ENCODE results near the gene CBX3.
A peak's percentile ranks its signal among the peaks of the same experiment; 100 is the strongest.
"Not testable (repeated sequence)": the region's sequence is repeated elsewhere in the genome, so short reads cannot be mapped to it uniquely, and the experiment has no call there.

CBX3 gene
- total RNA-seq, result 110 to 164 (median 111) reads per million in 3 donors

DNA sequence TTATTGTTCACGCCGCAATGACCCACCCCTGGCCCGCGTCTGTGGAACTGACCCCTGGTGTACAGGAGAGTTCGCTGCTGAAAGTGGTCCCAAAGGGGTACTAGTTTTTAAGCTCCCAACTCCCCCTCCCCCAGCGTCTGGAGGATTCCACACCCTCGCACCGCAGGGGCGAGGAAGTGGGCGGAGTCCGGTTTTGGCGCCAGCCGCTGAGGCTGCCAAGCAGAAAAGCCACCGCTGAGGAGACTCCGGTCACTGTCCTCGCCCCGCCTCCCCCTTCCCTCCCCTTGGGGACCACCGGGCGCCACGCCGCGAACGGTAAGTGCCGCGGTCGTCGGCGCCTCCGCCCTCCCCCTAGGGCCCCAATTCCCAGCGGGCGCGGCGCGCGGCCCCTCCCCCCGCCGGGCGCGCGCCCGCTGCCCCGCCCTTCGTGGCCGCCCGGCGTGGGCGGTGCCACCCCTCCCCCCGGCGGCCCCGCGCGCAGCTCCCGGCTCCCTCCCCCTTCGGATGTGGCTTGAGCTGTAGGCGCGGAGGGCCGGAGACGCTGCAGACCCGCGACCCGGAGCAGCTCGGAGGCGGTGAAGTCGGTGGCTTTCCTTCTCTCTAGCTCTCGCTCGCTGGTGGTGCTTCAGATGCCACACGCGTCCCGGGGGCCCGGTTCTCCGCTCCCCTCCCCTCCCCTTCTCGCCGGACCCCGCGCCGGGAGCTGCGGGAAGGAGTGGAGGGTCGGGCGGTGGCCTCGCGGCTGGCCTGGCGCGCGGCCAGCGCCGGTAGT, at the start of gene CBX3:
Gene CBX3 (plus strand): TSS at position 499 of the 772 bp plus-strand sequence. CDS start 1,254 bp downstream, outside the sequence.
- DNase-seq, result peak; percentile 80 to 84 (median 82)
- peaks cover 30% of the 10 kb centered on the region for H3K36me3 ChIP-seq (ENCODE audit: control insufficient read depth, insufficient read depth, low read length)
- H3K4me3 ChIP-seq (ENCODE audit: insufficient read depth, low read depth, low read length, poor library complexity, severe bottlenecking), result peak within 1 kb of the TSS; percentile 99
- peaks cover 31% of the 10 kb centered on the region for H3K4me1 ChIP-seq (ENCODE audit: control insufficient read depth, insufficient read depth, low read length, poor library complexity, severe bottlenecking)
- no peaks in the 10 kb centered on the region for H3K9me3 ChIP-seq (ENCODE audit: control insufficient read depth, low read length)
- H3K27me3 ChIP-seq (replicated peaks; ENCODE audit: control insufficient read depth, insufficient read depth, low read length, poor library complexity, severe bottlenecking), result no peaks in the 10 kb centered on the region
- peak within 1 kb of the TSS; percentile 99 for H3K27ac ChIP-seq (ENCODE audit: insufficient read depth, low read length, poor library complexity, severe bottlenecking)

DNA sequence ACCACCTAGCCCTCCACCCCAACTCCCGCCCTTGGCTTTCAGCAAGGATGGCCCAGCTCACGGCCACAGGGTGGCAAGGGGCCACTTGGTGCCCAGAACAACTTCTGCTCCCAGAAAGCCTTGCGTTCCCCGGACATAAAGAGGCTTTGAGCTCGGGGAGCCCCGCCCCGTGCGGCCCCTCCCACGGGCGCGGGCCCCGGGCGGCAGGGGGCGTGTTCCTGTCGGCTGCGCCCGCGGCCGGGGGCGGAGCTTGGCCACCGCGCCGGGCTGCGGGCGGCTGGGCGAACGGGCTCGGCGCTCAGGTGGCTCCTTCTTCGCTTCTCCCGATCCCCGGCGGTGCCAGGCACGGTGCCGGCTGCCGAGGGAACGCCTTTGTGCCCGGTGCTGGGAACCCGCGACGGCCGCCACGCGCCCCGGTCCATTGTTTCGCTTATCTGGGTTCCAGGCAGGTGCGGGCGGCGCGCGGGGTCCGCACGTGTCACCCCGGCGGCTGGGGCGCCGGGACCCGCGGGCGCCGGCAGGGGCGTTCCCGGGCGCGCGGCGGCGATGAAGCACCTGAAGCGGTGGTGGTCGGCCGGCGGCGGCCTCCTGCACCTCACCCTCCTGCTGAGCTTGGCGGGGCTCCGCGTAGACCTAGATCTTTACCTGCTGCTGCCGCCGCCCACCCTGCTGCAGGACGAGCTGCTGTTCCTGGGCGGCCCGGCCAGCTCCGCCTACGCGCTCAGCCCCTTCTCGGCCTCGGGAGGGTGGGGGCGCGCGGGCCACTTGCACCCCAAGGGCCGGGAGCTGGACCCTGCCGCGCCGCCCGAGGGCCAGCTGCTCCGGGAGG, 49.4 kb upstream of the CBX3 start, which contains the start of gene NFE2L3:
Gene NFE2L3 (plus strand): TSS at position 246 of the 829 bp plus-strand sequence. CDS start 301 bp downstream, at position 547.
- Histone ChIP-seq H3K36me3 (ENCODE audit: control insufficient read depth, insufficient read depth, low read length) (no peaks in the 10 kb centered on the region), H3K27me3 (replicated peaks; ENCODE audit: control insufficient read depth, insufficient read depth, low read length, poor library complexity, severe bottlenecking) (no peaks in the 10 kb centered on the region), H3K4me1 (ENCODE audit: control insufficient read depth, insufficient read depth, low read length, poor library complexity, severe bottlenecking) (peaks cover 35% of the 10 kb centered on the region), H3K27ac (ENCODE audit: insufficient read depth, low read length, poor library complexity, severe bottlenecking) (peak within 1 kb of the TSS; percentile 56), H3K4me3 (ENCODE audit: insufficient read depth, low read depth, low read length, poor library complexity, severe bottlenecking) (peak within 1 kb of the TSS; percentile 52), H3K9me3 (ENCODE audit: control insufficient read depth, low read length) (no peaks in the 10 kb centered on the region)
- DNase-seq, result peak; percentile 69 to 75 (median 70)

DNA sequence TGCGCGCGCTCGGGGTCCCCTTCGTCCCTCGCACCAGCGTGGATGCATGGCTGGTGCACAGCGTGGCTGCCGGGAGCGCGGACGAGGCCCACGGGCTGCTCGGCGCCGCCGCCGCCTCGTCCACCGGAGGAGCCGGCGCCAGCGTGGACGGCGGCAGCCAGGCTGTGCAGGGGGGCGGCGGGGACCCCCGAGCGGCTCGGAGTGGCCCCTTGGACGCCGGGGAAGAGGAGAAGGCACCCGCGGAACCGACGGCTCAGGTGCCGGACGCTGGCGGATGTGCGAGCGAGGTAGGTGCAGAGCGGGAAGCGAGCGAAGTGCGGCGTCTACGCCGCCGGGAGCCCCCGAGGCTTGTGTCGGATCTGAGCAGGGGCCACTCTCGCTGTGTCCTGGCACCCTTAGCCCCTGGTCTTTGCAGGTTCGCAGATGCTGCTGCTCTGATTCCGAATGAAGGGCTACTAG, 48.7 kb upstream of the CBX3 start:
- not testable (repeated sequence) for H3K36me3 ChIP-seq (ENCODE audit: control insufficient read depth, insufficient read depth, low read length); H3K9me3 ChIP-seq (ENCODE audit: control insufficient read depth, low read length); H3K27me3 ChIP-seq (replicated peaks; ENCODE audit: control insufficient read depth, insufficient read depth, low read length, poor library complexity, severe bottlenecking)
- DNase-seq, result peak in 1 of 3 donors; percentile 19
- H3K4me1 ChIP-seq (ENCODE audit: control insufficient read depth, insufficient read depth, low read length, poor library complexity, severe bottlenecking), result peaks cover 35% of the 10 kb centered on the region
- peak overlapping the region; percentile 56 for H3K27ac ChIP-seq (ENCODE audit: insufficient read depth, low read length, poor library complexity, severe bottlenecking)
- H3K4me3 ChIP-seq (ENCODE audit: insufficient read depth, low read depth, low read length, poor library complexity, severe bottlenecking), result peak overlapping the region; percentile 52

DNA sequence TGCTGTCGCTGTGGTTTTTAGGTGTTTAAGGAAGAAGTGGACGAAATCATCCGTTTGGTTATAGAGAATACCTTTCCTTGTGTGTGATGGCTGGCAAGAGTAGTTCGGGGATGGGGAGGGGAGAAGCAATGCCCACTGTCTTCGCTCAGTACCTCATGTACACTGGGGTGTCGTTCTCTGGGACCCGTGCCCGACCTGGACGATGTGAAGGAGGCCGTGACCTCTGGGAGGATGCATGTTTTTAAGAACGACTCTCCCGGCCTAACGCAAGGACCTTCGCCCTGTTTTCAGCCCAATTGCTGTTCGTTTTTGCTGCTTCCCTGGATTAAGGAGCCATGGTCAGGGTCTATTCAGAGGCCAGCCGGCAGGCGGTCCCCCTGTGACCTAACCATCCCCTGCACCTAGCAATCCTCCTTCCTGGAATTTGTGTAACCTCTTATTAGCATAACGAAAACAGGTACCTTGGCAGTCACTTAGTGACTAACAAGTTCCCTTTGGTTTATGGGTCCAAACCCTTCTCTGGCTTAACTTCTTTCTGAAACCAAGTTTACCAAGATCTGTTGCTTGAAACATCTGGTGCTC, 48.2 kb upstream of the CBX3 start:
- H3K9me3 ChIP-seq (ENCODE audit: control insufficient read depth, low read length), result no peaks in the 10 kb centered on the region
- H3K36me3 ChIP-seq (ENCODE audit: control insufficient read depth, insufficient read depth, low read length), result no peaks in the 10 kb centered on the region
- no peak for DNase-seq
- no peaks in the 10 kb centered on the region for H3K27me3 ChIP-seq (replicated peaks; ENCODE audit: control insufficient read depth, insufficient read depth, low read length, poor library complexity, severe bottlenecking)
- H3K27ac ChIP-seq (ENCODE audit: insufficient read depth, low read length, poor library complexity, severe bottlenecking), result peak overlapping the region; percentile 56
- peak overlapping the region; percentile 52 for H3K4me3 ChIP-seq (ENCODE audit: insufficient read depth, low read depth, low read length, poor library complexity, severe bottlenecking)
- H3K4me1 ChIP-seq (ENCODE audit: control insufficient read depth, insufficient read depth, low read length, poor library complexity, severe bottlenecking), result peaks cover 35% of the 10 kb centered on the region

DNA sequence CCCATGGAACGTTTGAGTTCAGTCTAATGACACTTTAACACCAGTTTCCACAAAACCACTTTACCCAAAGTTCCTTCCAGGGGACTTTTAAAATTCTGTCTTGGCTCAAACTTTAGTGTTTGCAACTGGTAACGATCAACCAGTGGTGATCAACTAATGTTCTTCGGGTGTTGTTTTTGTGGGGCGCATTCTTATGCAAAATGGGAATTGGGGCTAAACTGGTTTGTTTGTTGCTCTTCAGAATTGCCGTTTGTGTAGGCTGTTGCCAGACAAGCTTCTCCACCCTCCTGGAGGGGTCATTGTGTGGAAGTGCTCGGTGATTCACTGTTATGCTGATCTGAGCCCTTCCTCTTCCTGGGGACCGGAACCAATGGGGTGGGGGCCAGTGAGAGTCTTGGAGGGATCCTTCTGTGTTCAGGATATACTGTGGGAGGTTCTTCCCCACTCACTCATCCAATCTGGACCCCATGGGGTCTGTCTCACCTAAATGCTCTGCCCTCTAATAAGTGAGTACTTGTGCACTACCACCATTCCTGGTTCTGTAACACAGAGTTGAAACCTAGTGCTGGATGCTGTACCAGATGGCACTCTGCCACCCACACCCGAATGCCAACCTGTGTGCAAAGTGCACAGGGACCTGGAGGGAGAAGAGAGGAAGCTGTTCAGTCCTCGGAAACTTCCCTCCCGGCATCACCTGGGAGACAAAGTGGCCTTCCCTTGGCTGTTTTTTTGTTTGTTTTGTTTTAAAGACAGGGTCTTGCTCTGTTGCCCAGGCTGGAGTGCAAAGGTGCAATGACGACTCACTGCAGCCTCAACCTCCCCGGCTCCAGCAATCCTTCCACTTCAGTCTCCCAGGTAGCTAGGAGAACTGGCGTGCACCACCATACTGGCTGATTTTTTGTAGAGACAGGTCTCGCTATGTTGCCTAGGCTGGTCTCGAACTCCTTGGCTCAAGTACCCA, 47.4 kb upstream of the CBX3 start:
- H3K4me1 ChIP-seq (ENCODE audit: control insufficient read depth, insufficient read depth, low read length, poor library complexity, severe bottlenecking), result peaks cover 35% of the 10 kb centered on the region
- no peaks in the 10 kb centered on the region for H3K27me3 ChIP-seq (replicated peaks; ENCODE audit: control insufficient read depth, insufficient read depth, low read length, poor library complexity, severe bottlenecking)
- no peaks in the 10 kb centered on the region for H3K36me3 ChIP-seq (ENCODE audit: control insufficient read depth, insufficient read depth, low read length)
- H3K9me3 ChIP-seq (ENCODE audit: control insufficient read depth, low read length), result no peaks in the 10 kb centered on the region
- H3K4me3 ChIP-seq (ENCODE audit: insufficient read depth, low read depth, low read length, poor library complexity, severe bottlenecking), result peak overlapping the region; percentile 52
- DNase-seq, result peak in 2 of 3 donors; percentile 25 to 28
- peak overlapping the region; percentile 56 for H3K27ac ChIP-seq (ENCODE audit: insufficient read depth, low read length, poor library complexity, severe bottlenecking)

DNA sequence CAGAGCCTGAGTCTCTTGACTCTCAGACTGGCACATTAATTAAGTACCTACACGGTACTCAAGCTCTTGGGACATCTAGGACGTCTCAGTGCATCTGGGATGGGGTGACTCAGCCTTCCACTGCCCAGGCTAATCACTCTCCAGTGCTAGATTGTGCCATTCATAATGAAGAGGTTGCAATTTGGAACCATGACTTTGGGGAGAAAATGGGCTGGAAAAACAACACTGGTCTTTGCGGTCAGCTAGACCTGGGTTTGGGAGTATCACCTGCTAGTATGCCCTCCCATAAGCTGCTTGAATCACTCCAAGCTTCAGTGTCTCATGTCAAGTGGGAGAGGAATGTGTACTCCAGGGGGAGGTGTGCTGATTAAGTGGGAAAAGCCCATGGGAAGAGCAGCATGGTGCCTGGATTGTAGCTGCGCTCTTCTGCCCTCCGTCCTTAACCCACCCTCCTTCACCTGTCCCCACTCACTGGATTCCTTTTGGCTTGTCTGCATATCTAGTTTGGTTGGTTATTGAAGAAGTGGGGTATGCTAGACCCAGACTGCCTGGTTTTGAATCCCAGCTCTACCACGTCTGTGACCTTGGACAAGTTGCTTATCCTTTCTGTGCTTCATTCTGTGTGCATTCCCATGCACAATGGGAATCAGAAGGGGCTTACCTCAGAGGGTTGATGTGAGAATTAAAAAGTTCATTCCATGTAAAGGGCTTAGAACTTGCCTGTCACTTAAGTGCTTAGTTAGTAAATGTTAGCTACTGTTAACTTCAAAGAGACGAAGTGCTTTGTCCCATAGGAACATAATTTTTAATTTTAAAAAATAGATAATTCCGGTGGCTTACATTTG, 45.8 kb upstream of the CBX3 start:
- Histone ChIP-seq H3K9me3 (ENCODE audit: control insufficient read depth, low read length) (no peaks in the 10 kb centered on the region), H3K4me3 (ENCODE audit: insufficient read depth, low read depth, low read length, poor library complexity, severe bottlenecking) (no peak overlapping the region), H3K27me3 (replicated peaks; ENCODE audit: control insufficient read depth, insufficient read depth, low read length, poor library complexity, severe bottlenecking) (no peaks in the 10 kb centered on the region), H3K36me3 (ENCODE audit: control insufficient read depth, insufficient read depth, low read length) (no peaks in the 10 kb centered on the region), H3K4me1 (ENCODE audit: control insufficient read depth, insufficient read depth, low read length, poor library complexity, severe bottlenecking) (peaks cover 35% of the 10 kb centered on the region), H3K27ac (ENCODE audit: insufficient read depth, low read length, poor library complexity, severe bottlenecking) (peak overlapping the region; percentile 79)
- no peak for DNase-seq

DNA sequence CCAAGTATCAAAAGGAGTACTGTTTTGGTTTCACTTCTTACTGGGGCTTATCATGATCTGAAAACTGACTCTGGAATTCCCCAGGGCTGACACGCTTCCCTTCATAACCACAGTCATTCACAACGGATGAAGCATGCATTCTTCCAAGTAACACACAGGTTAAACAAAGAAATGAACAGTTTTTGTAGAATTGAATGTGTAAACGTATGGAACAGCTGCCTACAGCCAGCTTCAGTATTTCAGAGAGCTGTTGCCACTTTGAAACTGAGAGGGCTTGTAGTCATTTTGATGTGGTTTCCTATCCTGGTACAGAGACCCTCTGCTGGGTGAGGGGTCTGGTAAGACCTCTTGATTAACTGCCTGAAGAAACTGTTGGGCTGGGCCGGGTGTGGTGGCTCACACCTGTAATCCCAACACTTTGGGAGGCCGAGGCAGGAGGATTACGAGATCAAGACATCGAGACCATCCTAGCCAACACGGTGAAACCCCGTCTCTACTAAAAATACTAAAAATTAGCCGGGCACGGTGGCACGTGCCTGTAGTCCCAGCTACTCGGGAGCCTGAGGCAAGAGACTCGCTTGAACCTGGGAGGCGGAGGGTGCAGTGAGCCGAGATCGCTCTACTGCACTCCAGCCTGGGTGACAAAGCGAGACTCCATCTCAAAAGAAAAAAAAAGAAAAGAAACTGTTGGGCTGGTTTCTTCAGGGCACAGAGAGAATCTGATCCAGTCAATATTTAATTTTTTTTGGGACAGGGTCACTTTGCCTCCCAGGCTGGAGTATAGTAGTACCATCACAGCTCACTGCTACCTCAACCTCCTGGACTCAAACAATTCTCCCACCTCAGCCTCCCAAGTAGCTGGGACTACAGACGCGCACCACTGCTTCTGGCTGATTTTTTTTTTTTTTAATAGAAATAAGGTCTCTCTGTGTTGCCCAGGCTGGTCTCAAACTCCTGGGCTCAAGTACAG, 44.8 kb upstream of the CBX3 start:
- H3K9me3 ChIP-seq (ENCODE audit: control insufficient read depth, low read length), result no peaks in the 10 kb centered on the region
- peak overlapping the region; percentile 79 for H3K27ac ChIP-seq (ENCODE audit: insufficient read depth, low read length, poor library complexity, severe bottlenecking)
- H3K4me3 ChIP-seq (ENCODE audit: insufficient read depth, low read depth, low read length, poor library complexity, severe bottlenecking), result peak overlapping the region; percentile 21
- no peaks in the 10 kb centered on the region for H3K27me3 ChIP-seq (replicated peaks; ENCODE audit: control insufficient read depth, insufficient read depth, low read length, poor library complexity, severe bottlenecking)
- H3K4me1 ChIP-seq (ENCODE audit: control insufficient read depth, insufficient read depth, low read length, poor library complexity, severe bottlenecking), result peaks cover 31% of the 10 kb centered on the region
- H3K36me3 ChIP-seq (ENCODE audit: control insufficient read depth, insufficient read depth, low read length), result no peaks in the 10 kb centered on the region
- peak; percentile 52 to 61 (median 53) for DNase-seq

DNA sequence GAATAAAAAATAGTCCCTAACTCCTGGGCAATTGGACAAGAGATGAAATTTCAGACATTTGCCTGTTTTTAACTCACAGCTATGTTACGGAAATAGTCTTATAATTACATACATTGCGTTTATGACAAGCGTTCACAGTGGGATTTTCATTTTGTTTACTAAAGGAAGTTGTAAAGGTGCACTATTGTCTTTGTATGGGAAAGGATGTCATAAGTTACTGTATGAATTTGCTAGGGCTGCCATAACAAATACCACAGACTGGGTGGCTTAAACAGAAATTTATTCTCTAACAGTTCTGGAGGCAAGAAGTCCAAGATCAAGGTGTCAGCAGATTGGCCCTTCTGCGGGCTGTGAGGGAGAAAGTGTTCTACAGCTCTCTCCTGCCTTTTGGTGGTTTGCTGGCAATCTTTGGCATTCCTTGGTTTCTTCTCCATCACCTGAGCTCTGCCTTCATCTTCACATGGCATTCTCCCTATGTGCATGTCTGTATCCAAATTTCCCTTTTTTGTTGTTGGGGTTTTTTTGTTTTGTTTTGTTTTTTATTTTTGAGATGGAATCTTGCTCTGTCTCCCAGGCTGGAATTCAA, 43.9 kb upstream of the CBX3 start:
- H3K9me3 ChIP-seq (ENCODE audit: control insufficient read depth, low read length), result no peaks in the 10 kb centered on the region
- no peak for DNase-seq
- peaks cover 29% of the 10 kb centered on the region for H3K4me1 ChIP-seq (ENCODE audit: control insufficient read depth, insufficient read depth, low read length, poor library complexity, severe bottlenecking)

More for the DNA sequence above, 43.9 kb upstream of the CBX3 start:
- Histone ChIP-seq H3K36me3 (ENCODE audit: control insufficient read depth, insufficient read depth, low read length) (no peaks in the 10 kb centered on the region), H3K4me3 (ENCODE audit: insufficient read depth, low read depth, low read length, poor library complexity, severe bottlenecking) (no peak overlapping the region), H3K27ac (ENCODE audit: insufficient read depth, low read length, poor library complexity, severe bottlenecking) (peak overlapping the region; percentile 79), H3K27me3 (replicated peaks; ENCODE audit: control insufficient read depth, insufficient read depth, low read length, poor library complexity, severe bottlenecking) (no peaks in the 10 kb centered on the region)

Data from effector memory CD4-positive, alpha-beta T cell (primary cell).